ENCODE data around the gene PTPRN2. TPM values are rescaled to one million over a fixed set of nuclear protein-coding genes. Genes with fewer than 3 reads are reported as not detected.
"Not testable (repeated sequence)": the region's sequence is repeated elsewhere in the genome, so short reads cannot be mapped to it uniquely, and the experiment has no call there.

The PTPRN2 gene
- total and polyA plus RNA-seq, 2 donors (not counting 3 experiments of a cell fraction or from before 2014, with no cell fraction given): 0.62 to 0.88 TPM

DNA sequence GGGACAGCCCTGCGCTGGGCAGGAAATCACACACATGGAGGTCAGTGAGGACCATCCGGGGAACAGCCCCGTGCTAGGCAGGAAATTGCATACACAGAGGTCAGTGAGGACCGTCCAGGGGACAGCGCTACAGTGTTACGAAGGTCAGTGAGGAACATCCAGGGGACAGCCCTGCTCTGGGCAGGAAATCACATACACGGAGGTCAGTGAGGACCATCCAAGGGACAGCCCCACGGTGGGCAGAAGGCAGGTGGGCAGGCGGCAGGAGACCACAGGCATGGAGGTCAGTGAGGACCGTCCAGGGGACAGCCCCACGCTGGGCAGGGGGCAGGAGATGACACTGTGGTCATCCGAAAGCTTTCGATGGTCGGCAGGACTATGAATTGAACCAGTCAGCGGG is 79.7 kb downstream of the PTPRN2 start:
- Histone ChIP-seq H3K9me1 (replicated peaks; ENCODE audit: control insufficient read depth, extremely low read depth, insufficient read depth, low read length) (no peaks in the 10 kb centered on the region), H4K20me1 (replicated peaks; ENCODE audit: control insufficient read depth, extremely low read depth, insufficient read depth, low read length) (no peaks in the 10 kb centered on the region), H3K4me3 (replicated peaks in 1 of 3; ENCODE audit: insufficient read depth in 1 of 3, low read depth in 1 of 3, low read length in 3 of 3) (no peak overlapping the region), H3K27ac (ENCODE audit: insufficient read depth, low read depth, low read length) (no peak overlapping the region), H3K27me3 (ENCODE audit: control insufficient read depth in 2 of 2, insufficient read depth in 2 of 2, low read length in 2 of 2) (no peaks in the 10 kb centered on the region), H2AFZ (ENCODE audit: low read depth, low read length) (no peak overlapping the region), H3K4me1 (ENCODE audit: control insufficient read depth, extremely low read depth, insufficient read depth, low read length) (no peaks in the 10 kb centered on the region), H3K36me3 (ENCODE audit: control insufficient read depth in 2 of 2, extremely low read depth in 1 of 2, insufficient read depth in 2 of 2, low read length in 2 of 2) (no peaks in the 10 kb centered on the region), H3K4me2 (ENCODE audit: insufficient read depth, low read length) (no peak overlapping the region), H3K9me3 (replicated peaks; ENCODE audit: control insufficient read depth, insufficient read depth, low read length) (peaks cover 4% of the 10 kb centered on the region), H3K9ac (replicated peaks; ENCODE audit: extremely low read depth, insufficient read depth, low read length) (no peak overlapping the region), H3K79me2 (ENCODE audit: control insufficient read depth, insufficient read depth, low read length) (no peaks in the 10 kb centered on the region)
- DNase-seq (ENCODE audit: low read depth, low spot score) (no peak), FAIRE-seq (no peak)
- no TSS peak for BruUV-seq (replicated peaks)
- TF ChIP-seq CTCF (IDR thresholded peaks at IDR 0.05; ENCODE audit: extremely low read depth in 1 of 2, insufficient read depth in 1 of 2, low read depth in 1 of 2, low read length in 2 of 2) (no peak), POLR2A (IDR thresholded peaks at IDR 0.05; ENCODE audit: low read depth, low read length) (no peak), POLR2AphosphoS5 (IDR thresholded peaks at IDR 0.05; ENCODE audit: insufficient read depth, low read depth, low read length) (no peak), EZH2 (IDR thresholded peaks at IDR 0.05; ENCODE audit: borderline replicate concordance, low read depth, low read length, severe bottlenecking) (no peak), JUN (IDR thresholded peaks at IDR 0.05; ENCODE audit: borderline replicate concordance, insufficient read depth, insufficient read length, low read depth) (no peak), MYC (IDR thresholded peaks at IDR 0.05; ENCODE audit: low read depth, low read length) (no peak), GATA2 (IDR thresholded peaks at IDR 0.05; ENCODE audit: insufficient read depth, insufficient read length, low read depth, low read length) (no peak), FOS (IDR thresholded peaks at IDR 0.05; ENCODE audit: borderline replicate concordance, insufficient read depth, low read length) (no peak)
- TF ChIP-seq, protein P1, sequence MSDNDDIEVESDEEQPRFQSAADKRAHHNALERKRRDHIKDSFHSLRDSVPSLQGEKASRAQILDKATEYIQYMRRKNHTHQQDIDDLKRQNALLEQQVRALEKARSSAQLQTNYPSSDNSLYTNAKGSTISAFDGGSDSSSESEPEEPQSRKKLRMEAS (IDR thresholded peaks at IDR 0.05; ENCODE audit: insufficient read depth, insufficient read length): no peak
- POLR2A ChIA-PET: no interaction called here
- intact Hi-C loops (cut with micrococcal nuclease) (no loop called here), dilution Hi-C loops (cut with MboI; ENCODE audit: extremely low pct_ligation_motif_present, low sequenced_read_pairs) (no loop called here)
- CTCF ChIA-PET: no interaction called here

DNA sequence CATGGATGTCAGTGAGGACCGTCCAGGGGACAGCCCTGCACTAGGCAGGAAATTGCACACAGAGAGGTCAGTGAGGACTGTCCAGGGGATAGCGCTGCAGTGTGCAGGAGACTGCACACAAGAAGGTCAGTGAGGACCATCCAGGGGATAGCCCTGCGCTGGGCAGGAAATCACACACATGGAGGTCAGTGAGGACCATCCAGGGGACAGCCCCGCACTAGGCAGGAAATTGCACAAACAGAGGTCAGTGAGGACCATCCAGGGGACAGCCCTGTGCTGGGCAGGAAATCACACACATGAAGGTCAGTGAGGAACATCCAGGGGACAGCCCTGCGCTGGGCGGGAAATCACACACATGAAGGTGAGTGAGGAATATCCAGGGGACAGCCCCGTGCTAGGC is 80.4 kb downstream of the PTPRN2 start:
- H4K20me1 ChIP-seq (replicated peaks; ENCODE audit: control insufficient read depth, extremely low read depth, insufficient read depth, low read length); H3K4me1 ChIP-seq (ENCODE audit: control insufficient read depth, extremely low read depth, insufficient read depth, low read length); H2AFZ ChIP-seq (ENCODE audit: low read depth, low read length); H3K27ac ChIP-seq (ENCODE audit: insufficient read depth, low read depth, low read length); H3K9me1 ChIP-seq (replicated peaks; ENCODE audit: control insufficient read depth, extremely low read depth, insufficient read depth, low read length); H3K36me3 ChIP-seq (ENCODE audit: control insufficient read depth in 2 of 2, extremely low read depth in 1 of 2, insufficient read depth in 2 of 2, low read length in 2 of 2); POLR2A ChIA-PET; H3K27me3 ChIP-seq (ENCODE audit: control insufficient read depth in 2 of 2, insufficient read depth in 2 of 2, low read length in 2 of 2); intact Hi-C loops (cut with micrococcal nuclease); BruUV-seq (replicated peaks); H3K4me2 ChIP-seq (ENCODE audit: insufficient read depth, low read length); H3K4me3 ChIP-seq (replicated peaks in 1 of 3; ENCODE audit: insufficient read depth in 1 of 3, low read depth in 1 of 3, low read length in 3 of 3); DNase-seq (ENCODE audit: low read depth, low spot score); H3K9ac ChIP-seq (replicated peaks; ENCODE audit: extremely low read depth, insufficient read depth, low read length); H3K9me3 ChIP-seq (replicated peaks; ENCODE audit: control insufficient read depth, insufficient read depth, low read length); dilution Hi-C loops (cut with MboI; ENCODE audit: extremely low pct_ligation_motif_present, low sequenced_read_pairs); H3K79me2 ChIP-seq (ENCODE audit: control insufficient read depth, insufficient read depth, low read length); FAIRE-seq; CTCF ChIA-PET: not testable (repeated sequence)

Data from endothelial cell of umbilical vein (primary cell).